BLaER1 treated with 17β-estradiol and CSF1 and Interleukin-3, amounts not matched to agents 10 nM and 100 nM (cell line): ENCODE results near the gene DGKD.

Experiments used
- H3K27ac ChIP-seq, 11 experiments: shearing (Covaris generic); formaldehyde crosslinking; 2 replicates each; pipeline ENCODE4 v1.8.1; 2022
- H3K27me3 ChIP-seq, 11 experiments: shearing (Covaris generic); formaldehyde crosslinking; 2 replicates each; pipeline ENCODE4 v1.8.1; 2022
- H3K36me3 ChIP-seq, 11 experiments: shearing (Covaris generic); formaldehyde crosslinking; 2 replicates each; pipeline ENCODE4 v1.8.1; 2022
- H3K4me1 ChIP-seq, 10 experiments: shearing (Covaris generic); formaldehyde crosslinking; 2 replicates each; pipeline ENCODE4 v1.8.1; 2022
- H3K4me2 ChIP-seq, 11 experiments: shearing (Covaris generic); formaldehyde crosslinking; 2 replicates each; pipeline ENCODE4 v1.8.1; 2022
- H3K4me3 ChIP-seq, 10 experiments: shearing (Covaris generic); formaldehyde crosslinking; 2 replicates each; pipeline ENCODE4 v1.8.1; 2022
- H3K9ac ChIP-seq, 11 experiments: shearing (Covaris generic); formaldehyde crosslinking; 2 replicates each; pipeline ENCODE4 v1.8.1; 2022
- H3K9me3 ChIP-seq, 11 experiments: shearing (Covaris generic); formaldehyde crosslinking; replicated peaks in 1 of 11; 2 replicates each; pipeline ENCODE4 v1.8.1; 2022
- H4K20me1 ChIP-seq, 11 experiments: shearing (Covaris generic); formaldehyde crosslinking; 2 replicates each; pipeline ENCODE4 v1.8.1; 2022
- Cebpa-rat ChIP-seq, 11 experiments: shearing (Covaris generic); IDR thresholded peaks; 2 replicates each; pipeline ENCODE4 v1.8.1; 2022

Gene DGKD

GRCh38 chr2:233321166-233321565 lies 33.1 kb upstream of the DGKD start:
- Histone ChIP-seq H4K20me1 (no peaks in the 10 kb centered on the region), H3K4me3 (no peak overlapping the region), H3K9me3 (peaks cover 0 to 12% (median 0%) of the 10 kb centered on the region in 11 experiments; a peak in 3 of 22 replicates), H3K9ac (no peak overlapping the region; a peak in 1 of 22 replicates), H3K27ac (peak overlapping the region in 2 of 11 experiments; percentile 1 to 3; a peak in 2 of 22 replicates), H3K36me3 (no peaks in the 10 kb centered on the region), H3K4me1 (peaks cover 26 to 63% (median 49%) of the 10 kb centered on the region in 10 experiments), H3K4me2 (peak overlapping the region; percentile 24 to 86 (median 65)), H3K27me3 (no peaks in the 10 kb centered on the region)
- no peak for TF ChIP-seq Cebpa-rat (IDR thresholded peaks at IDR 0.05)

DNA sequence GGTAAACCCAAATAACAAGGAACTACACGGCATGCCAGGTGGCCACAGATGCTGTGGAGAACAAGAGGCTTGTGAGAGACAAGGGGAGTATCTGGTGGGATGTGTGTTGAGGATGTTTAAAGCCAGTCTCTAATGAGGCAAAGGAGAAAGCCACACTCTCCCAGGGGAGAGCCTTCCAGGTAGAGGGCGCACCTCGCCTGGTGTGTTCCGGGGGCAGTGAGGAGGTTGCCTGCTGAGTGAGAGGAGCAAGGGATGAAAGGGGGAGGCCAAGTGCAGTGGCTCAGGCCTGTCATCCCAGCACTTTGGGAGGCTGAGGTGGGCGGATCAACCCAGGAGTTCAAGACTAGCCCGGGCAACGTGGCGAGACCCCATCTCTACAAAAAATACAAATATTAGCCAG lies 30.4 kb upstream of the DGKD start:
- no peaks in the 10 kb centered on the region for H3K27me3 ChIP-seq
- peaks cover 26 to 78% (median 59%) of the 10 kb centered on the region in 10 experiments for H3K4me1 ChIP-seq
- no peak overlapping the region for H3K9ac ChIP-seq
- H3K4me2 ChIP-seq: peak overlapping the region in 7 of 11 experiments; percentile 5 to 78 (median 33); a peak in 5 of 22 replicates
- H3K9me3 ChIP-seq: peaks cover 0 to 15% (median 7%) of the 10 kb centered on the region in 11 experiments; a peak in 8 of 22 replicates
- no peak for TF ChIP-seq Cebpa-rat (IDR thresholded peaks at IDR 0.05)
- no peaks in the 10 kb centered on the region for H4K20me1 ChIP-seq
- H3K27ac ChIP-seq: no peak overlapping the region
- H3K36me3 ChIP-seq: no peaks in the 10 kb centered on the region
- H3K4me3 ChIP-seq: no peak overlapping the region

DNA sequence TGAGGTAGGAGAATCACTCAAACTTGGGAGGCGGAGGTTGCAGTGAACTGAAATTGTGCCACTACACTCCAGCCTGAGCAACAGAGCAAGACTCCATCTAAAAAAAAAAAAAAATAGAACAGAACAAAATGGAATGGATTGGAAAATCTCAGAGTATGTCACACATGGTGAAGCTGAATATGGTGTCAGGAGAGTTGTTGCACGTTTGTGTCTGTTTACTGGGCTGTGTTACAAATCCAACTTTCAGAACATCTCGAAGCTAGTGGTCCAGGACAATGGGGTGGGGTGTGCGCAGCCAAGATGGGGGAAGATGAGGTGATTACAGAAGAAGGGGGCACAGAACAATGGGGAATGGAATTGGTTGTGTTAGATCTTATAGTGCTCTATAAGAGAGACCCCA lies 29.0 kb upstream of the DGKD start:
- no peaks in the 10 kb centered on the region for H4K20me1 ChIP-seq
- no peak overlapping the region for H3K4me3 ChIP-seq
- TF ChIP-seq Cebpa-rat (IDR thresholded peaks at IDR 0.05): no peak
- H3K9ac ChIP-seq: peak overlapping the region in 2 of 11 experiments; percentile 18 to 21; a peak in 1 of 22 replicates
- peak overlapping the region in 1 of 11 experiments; percentile 21; a peak in 2 of 22 replicates for H3K27ac ChIP-seq
- H3K9me3 ChIP-seq: peaks cover 0 to 15% (median 7%) of the 10 kb centered on the region in 11 experiments; a peak in 9 of 22 replicates
- H3K4me1 ChIP-seq: peaks cover 35 to 88% (median 73%) of the 10 kb centered on the region in 10 experiments
- no peaks in the 10 kb centered on the region for H3K27me3 ChIP-seq
- H3K36me3 ChIP-seq: no peaks in the 10 kb centered on the region
- H3K4me2 ChIP-seq: peak overlapping the region in 9 of 11 experiments; percentile 34 to 70 (median 51); a peak in 17 of 22 replicates

DNA sequence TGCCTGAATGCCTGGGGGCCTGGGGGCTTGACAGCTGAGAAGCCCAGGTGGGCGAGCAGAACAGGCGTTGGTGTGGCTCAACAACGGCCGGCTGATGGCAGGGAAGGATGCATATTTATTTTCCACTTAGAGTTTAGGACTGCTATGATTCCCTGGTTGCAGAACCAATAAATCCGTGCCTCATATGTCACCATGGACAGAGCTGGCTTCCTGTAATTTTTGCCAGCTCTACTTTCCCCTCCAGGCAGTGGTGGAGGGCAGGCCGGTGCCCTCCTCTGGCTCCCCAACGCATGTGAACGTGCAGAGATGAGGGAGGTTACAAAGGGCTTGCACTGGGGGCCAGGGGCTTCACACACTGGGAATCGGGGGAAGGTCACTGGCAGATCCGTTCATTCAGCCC lies 28.5 kb upstream of the DGKD start:
- H3K9me3 ChIP-seq: peaks cover 0 to 15% (median 7%) of the 10 kb centered on the region in 11 experiments; a peak in 9 of 22 replicates
- H3K36me3 ChIP-seq: no peaks in the 10 kb centered on the region
- peaks cover 38 to 88% (median 74%) of the 10 kb centered on the region in 10 experiments for H3K4me1 ChIP-seq
- peak overlapping the region in 3 of 11 experiments; percentile 6 to 21 (median 18); a peak in 2 of 22 replicates for H3K27ac ChIP-seq
- H3K9ac ChIP-seq: peak overlapping the region in 2 of 11 experiments; percentile 18 to 21; a peak in 2 of 22 replicates
- H3K27me3 ChIP-seq: no peaks in the 10 kb centered on the region
- no peak overlapping the region for H3K4me3 ChIP-seq
- no peak for TF ChIP-seq Cebpa-rat (IDR thresholded peaks at IDR 0.05)
- H3K4me2 ChIP-seq: peak overlapping the region; percentile 34 to 70 (median 46); a peak in 21 of 22 replicates
- H4K20me1 ChIP-seq: no peaks in the 10 kb centered on the region

GRCh38 chr2:233326500-233326899 lies 27.8 kb upstream of the DGKD start:
- peaks cover 0 to 15% (median 7%) of the 10 kb centered on the region in 11 experiments; a peak in 9 of 22 replicates for H3K9me3 ChIP-seq
- H3K9ac ChIP-seq: no peak overlapping the region
- H3K27ac ChIP-seq: peak overlapping the region in 2 of 11 experiments; percentile 21 to 27; a peak in 2 of 22 replicates
- TF ChIP-seq Cebpa-rat (IDR thresholded peaks at IDR 0.05): no peak
- no peaks in the 10 kb centered on the region for H4K20me1 ChIP-seq
- H3K4me2 ChIP-seq: peak overlapping the region in 8 of 11 experiments; percentile 4 to 70 (median 46); a peak in 9 of 22 replicates
- H3K27me3 ChIP-seq: no peaks in the 10 kb centered on the region
- no peaks in the 10 kb centered on the region for H3K36me3 ChIP-seq
- no peak overlapping the region for H3K4me3 ChIP-seq
- peaks cover 38 to 88% (median 74%) of the 10 kb centered on the region in 10 experiments for H3K4me1 ChIP-seq

- Histone ChIP-seq H3K4me2 (peak overlapping the region in 10 of 11 experiments; percentile 16 to 93 (median 79); a peak in 13 of 22 replicates), H3K27me3 (no peaks in the 10 kb centered on the region), H3K27ac (peak overlapping the region in 8 of 11 experiments; percentile 1 to 96 (median 91); a peak in 11 of 22 replicates), H4K20me1 (no peaks in the 10 kb centered on the region), H3K36me3 (no peaks in the 10 kb centered on the region), H3K9me3 (peaks cover 0 to 15% (median 7%) of the 10 kb centered on the region in 11 experiments; a peak in 9 of 22 replicates), H3K9ac (no peak overlapping the region; a peak in 1 of 22 replicates), H3K4me3 (no peak overlapping the region), H3K4me1 (peaks cover 49 to 87% (median 76%) of the 10 kb centered on the region in 10 experiments)
- TF ChIP-seq Cebpa-rat (IDR thresholded peaks at IDR 0.05): no peak
Measured at GRCh38 chr2:233328922-233329321, 25.4 kb upstream of the DGKD start.

DNA sequence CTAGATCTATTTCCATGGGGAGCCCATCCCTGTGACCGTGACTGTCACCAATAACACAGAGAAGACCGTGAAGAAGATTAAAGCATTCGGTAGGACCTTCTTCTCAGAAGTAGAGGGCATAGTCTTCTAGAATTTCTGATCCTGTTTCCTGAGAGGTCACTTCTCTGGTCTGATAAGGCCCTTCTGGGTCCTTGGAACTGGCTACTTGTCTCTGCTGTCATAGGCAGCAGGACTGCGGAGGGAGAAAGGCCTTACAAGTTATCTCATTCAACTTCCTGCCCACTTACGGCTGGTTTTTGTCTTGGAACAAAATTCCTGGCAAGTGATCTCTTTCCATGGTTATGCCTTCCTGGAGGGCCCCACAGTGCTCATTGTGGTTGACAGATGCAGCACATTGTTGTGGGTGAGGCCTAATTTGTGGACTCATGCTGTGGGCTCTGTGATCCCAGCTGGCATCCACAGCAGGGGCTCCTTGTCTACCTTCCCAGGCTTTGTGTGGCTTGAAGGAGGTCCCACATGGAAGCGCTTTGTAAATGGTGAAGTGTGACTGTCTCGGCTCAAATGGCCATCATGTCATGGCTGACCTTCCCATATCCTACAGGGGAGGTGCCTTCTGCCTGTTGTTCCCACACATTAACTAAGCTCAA lies 24.7 kb upstream of the DGKD start:
- H3K4me2 ChIP-seq: peak overlapping the region; percentile 69 to 93 (median 80)
- no peaks in the 10 kb centered on the region for H3K27me3 ChIP-seq
- no peak overlapping the region; a peak in 1 of 22 replicates for H3K9ac ChIP-seq
- no peaks in the 10 kb centered on the region for H4K20me1 ChIP-seq
- H3K9me3 ChIP-seq: peaks cover 0 to 15% (median 7%) of the 10 kb centered on the region in 11 experiments; a peak in 9 of 22 replicates
- no peak overlapping the region for H3K4me3 ChIP-seq
- H3K4me1 ChIP-seq: peaks cover 56 to 87% (median 76%) of the 10 kb centered on the region in 10 experiments
- H3K27ac ChIP-seq: peak overlapping the region in 9 of 11 experiments; percentile 1 to 96 (median 90); a peak in 15 of 22 replicates
- no peaks in the 10 kb centered on the region for H3K36me3 ChIP-seq
- no peak for TF ChIP-seq Cebpa-rat (IDR thresholded peaks at IDR 0.05)

- Histone ChIP-seq H4K20me1 (no peaks in the 10 kb centered on the region), H3K36me3 (no peaks in the 10 kb centered on the region), H3K9me3 (peaks cover 0 to 16% (median 7%) of the 10 kb centered on the region in 11 experiments; a peak in 9 of 22 replicates), H3K27ac (peak overlapping the region; percentile 74 to 96 (median 83)), H3K4me3 (peak overlapping the region in 5 of 10 experiments; percentile 6 to 38 (median 11); a peak in 4 of 20 replicates), H3K4me2 (peak overlapping the region; percentile 77 to 96 (median 88)), H3K4me1 (peaks cover 55 to 89% (median 70%) of the 10 kb centered on the region in 10 experiments), H3K27me3 (no peaks in the 10 kb centered on the region), H3K9ac (peak overlapping the region; percentile 15 to 80 (median 66); a peak in 19 of 22 replicates)
- TF ChIP-seq Cebpa-rat (IDR thresholded peaks at IDR 0.05): peak in 8 of 11 experiments; percentile 55 to 94 (median 78); a peak in 13 of 22 replicates
Measured at GRCh38 chr2:233331536-233331935, 22.8 kb upstream of the DGKD start.

DNA sequence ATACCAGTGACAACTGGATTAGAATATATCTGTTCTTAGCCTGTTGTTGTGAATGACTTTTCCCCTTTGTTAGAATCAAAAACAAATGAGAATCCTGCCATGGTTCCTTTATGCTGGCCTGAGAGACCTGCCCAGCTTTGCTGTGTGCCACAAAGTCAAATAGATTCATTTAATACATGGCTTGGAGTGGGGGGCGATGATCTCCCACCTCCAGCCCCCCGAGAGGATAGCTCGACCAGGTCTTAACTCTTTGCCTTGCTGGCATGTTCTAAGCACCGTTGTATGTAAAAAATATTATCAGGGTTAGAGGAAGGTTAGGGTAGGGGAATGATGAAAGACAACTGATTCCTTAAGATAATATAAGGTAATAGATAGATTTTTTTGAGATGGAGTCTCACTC lies 22.2 kb upstream of the DGKD start:
- no peak for TF ChIP-seq Cebpa-rat (IDR thresholded peaks at IDR 0.05)
- Histone ChIP-seq H4K20me1 (no peaks in the 10 kb centered on the region), H3K4me3 (peak overlapping the region in 4 of 10 experiments; percentile 10 to 38 (median 23); a peak in 5 of 20 replicates), H3K27ac (peak overlapping the region; percentile 60 to 96 (median 82)), H3K9me3 (peaks cover 0 to 10% (median under 1%) of the 10 kb centered on the region in 11 experiments; a peak in 8 of 22 replicates), H3K27me3 (no peaks in the 10 kb centered on the region), H3K4me1 (peaks cover 55 to 89% (median 74%) of the 10 kb centered on the region in 10 experiments), H3K9ac (peak overlapping the region; percentile 15 to 80 (median 66); a peak in 21 of 22 replicates), H3K4me2 (peak overlapping the region; percentile 77 to 96 (median 88)), H3K36me3 (no peaks in the 10 kb centered on the region)
